NK-92 treated with Interleukin-12 subunit alpha and Interleukin-12 subunit beta, amount 100 ng/mL, for 24 hours (cell line): ENCODE data around the gene ITIH2.
"Not testable (repeated sequence)": the region's sequence is repeated elsewhere in the genome, so short reads cannot be mapped to it uniquely, and the experiment has no call there.

Experiments
- DNase-seq: peaks from one replicate; lab custom pipeline; 2025; lab: John Stamatoyannopoulos, UW

Gene ITIH2

DNA sequence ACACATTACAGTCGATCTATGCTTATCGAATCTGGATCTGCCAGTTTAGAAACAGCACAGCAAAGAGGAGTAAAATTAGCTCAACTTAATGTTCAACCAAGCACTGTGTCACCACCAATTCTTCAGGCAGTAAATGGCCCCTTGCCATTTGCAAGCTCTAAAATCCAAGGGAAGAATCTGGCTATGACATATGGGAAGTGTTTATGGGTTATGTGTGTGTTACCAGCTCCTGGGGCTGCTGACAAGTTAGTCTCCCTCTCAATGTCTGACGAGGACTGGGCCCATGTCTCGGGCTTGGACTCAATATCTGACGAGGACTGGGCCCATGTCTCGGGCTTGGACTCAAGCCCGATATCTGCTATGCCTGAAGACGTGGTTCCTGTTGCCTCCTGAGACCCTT, 5.7 kb upstream of the ITIH2 start:
- no peak for DNase-seq

DNA sequence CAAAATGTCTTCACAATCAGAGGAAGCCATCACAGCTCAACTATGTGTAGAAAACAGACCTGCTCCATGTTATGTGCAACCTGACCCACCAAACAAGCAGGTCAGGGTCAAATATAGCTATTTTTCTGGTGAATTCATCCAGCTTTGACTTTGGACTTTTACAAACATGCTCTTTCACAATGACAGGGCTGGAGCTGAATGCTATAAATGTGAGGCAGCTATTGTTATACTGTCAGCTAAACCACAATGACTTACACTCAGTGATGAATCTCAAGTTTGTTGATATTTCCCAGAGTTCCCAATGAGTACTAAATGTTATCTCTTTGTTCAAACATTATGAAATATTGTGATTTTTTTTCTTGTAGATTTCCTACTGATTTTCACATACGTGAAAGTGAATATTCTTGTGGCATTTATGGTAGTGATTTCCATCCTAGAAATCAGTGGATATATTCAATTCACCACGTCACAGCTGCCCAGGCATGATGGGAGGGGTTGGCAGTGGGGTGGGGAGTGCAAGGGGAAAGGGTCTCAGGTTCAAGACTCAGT, 2.5 kb upstream of the ITIH2 start:
- no peak for DNase-seq

DNA sequence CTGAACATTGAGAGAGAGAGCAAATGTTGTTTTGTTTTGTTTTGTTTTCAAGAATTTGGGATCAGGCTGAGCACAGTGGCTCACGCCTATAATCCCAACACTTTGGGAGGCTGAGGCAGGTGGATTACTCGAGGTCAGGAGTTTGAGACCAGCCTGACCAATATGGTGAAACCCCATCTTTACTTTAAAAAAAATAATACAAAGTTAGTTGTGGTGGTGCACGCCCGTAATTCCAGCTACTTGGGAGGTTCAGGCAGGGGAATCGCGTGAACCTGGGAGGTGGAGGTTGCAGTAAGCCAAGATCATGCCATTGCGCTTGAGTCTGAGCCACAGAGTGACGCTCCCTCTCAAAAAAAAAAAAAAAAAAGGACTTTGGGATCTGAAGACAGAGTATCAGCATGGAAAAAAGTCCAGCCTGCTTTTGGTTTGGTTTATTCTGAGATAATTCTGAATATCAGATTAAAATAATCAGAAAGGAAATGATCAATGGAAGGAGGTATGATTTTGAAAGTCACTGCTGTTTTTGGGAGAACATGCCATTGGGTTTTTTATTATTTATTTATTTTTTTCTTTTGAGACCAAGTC, 1.9 kb upstream of the ITIH2 start:
- no peak for DNase-seq

DNA sequence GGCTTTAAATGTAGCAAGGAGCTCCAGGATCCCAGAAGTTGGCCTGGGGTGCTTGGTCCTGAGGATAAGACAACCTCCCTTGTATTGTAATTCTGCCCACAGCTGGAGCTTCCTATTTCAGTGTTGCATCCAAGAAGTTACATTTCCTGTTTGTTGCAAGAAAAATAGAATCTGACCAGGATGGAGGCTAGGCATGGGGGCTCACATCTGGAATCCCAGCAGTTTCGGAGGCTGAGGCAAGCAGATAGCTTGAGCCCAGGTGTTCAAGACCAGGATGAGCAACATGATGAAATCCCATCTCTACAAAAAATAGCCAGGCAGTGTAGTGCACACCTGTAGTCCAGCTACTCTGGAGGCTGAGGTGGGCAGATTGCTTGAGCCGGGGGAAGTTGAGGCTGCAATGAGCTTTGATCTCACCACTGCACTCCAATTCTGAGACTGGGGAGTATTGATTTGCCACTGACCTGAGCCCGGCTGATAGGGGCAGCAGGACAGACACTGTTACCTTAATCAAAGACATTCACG, 766 bp upstream of the ITIH2 start:
- DNase-seq, result no peak

DNA sequence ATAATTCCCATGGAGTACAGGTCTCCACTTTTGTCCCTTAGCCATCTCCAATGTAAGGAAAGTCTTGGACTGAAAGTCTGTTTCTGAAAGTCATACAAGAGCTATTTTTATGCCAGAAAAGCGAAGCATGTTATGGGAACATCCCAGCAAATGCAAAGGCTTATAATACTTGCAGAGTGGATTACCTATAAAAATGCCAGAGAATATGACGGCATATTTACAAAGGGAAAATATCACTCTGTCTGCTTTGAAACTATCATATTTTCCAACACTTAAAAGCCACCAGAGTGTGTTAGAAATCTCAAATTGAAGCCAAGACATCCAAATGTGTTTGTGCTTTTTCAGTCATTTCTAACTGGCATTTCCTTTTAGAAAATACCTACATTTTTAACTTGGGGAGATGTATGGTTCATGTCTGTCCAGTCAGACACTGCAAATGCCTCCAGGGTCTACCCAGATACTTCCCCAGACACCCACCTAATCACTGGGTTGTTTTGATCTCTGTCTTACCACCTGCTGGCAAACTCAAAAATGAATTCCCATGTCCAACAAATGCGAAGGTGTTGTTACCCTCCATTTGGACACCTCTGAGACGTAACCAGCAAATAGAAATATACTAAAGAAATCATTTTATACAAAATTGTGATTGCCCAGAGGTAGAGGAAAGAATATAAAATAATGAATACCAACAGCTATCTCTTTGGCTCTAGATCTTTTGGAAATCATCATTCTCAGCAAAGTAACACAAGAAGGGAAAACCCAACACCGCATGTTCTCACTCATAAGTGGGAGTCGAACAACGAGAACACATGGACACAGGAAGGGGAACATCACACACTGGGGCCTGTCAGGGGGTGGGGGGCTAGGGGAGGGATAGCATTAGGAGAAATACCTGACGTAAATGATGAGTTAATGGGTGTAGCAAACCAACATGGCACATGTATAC, 1.2 kb downstream of the ITIH2 start:
- DNase-seq, result no peak

DNA sequence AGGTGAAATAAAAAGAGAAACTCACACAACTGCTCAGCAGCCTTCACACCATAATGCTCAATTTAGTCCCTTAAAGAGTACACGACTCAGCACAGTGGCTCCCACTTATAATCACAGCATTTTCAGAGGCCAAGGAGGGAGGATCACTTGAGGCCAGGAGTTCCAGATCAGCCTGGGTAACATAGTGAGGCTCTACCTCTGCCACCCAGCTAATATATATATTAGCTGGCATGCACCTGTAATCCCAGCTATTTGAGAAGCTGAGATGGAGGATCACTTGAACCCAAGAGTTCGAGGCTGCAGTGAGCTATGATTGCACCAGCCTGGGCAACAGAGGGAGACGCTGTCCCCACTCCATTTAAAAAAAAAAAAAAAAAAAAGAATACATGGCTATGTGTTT, 2.2 kb downstream of the ITIH2 start:
- no peak for DNase-seq

DNA sequence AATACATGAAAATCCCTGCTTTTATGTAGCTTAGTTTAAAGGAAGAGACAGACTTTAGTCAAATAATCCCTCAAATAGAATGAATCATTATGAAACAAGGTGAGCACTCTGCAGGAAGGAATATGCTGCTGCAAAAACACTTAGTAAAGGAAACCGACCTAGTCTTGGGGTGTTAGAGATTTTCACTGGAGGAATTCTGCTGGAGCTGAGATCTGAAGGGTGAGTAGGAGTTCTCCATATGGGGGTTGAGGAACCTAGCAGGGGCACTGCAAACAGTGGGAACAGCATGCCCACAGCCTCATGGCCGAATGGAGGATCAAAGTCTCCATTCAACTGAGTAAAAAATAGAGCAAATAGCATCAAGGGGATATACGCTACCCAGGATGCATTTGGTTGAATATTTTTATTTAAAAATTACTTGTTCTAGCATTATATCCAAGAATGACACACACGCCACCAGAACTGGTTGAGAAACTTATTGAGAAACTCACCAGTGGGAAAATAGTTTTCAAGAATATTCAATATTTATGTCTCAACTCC, 3.5 kb downstream of the ITIH2 start:
- DNase-seq, result no peak

DNA sequence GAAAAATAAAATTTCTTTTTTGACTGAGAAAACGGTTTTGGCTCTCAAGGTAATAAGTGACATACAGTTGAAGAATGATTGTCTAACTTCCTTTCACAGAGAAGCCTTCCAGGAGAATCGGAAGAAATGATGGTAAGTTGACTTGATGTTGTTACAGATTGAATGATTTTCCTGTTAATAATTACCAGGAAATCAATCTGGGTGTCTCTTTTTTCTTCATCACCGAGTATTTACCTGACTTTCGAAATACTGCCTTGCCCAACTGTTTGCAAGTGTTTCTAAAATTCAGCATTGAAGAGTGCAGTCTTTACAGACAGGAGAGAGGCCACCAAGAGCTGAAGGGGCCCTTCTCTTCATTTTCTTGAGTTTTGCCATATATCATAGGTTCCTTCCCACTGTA, 4.0 kb downstream of the ITIH2 start:
- DNase-seq, result no peak

DNA sequence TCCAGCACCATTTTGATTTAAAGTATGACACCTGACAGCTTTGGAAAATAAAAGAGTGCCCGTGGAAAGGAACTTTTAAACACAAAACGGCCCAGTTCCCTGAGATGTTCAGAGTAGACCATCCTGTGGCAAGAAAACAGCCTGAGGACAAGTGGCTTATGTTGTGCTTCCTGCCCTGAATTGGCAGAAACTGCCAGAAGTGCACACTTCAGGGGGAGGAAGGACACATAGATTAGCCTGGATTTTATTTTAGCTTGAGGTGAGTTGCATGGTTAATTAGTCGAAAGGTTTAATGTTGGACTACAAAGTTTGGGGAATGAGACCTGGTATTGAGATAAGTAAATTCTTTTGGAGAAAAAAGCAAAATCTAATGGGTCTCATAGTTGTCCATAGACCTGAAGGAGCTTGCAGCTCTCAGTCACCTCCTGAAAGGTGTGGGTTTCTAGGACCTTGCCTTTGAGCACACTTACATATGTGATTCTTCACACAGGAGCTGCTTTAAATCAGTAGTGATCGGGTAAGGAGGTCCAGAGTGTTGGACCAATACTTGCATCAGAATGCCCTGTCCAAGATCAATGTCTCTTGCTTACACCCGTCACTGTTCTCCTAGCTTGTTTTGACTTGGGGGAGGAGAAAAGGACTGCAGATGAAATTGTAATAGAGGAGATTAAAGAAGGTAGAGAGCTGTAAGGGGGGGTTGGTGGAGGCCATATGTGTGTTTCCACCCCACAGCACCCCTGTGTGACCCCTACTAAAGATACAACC, 4.9 kb downstream of the ITIH2 start:
- no peak for DNase-seq

DNA sequence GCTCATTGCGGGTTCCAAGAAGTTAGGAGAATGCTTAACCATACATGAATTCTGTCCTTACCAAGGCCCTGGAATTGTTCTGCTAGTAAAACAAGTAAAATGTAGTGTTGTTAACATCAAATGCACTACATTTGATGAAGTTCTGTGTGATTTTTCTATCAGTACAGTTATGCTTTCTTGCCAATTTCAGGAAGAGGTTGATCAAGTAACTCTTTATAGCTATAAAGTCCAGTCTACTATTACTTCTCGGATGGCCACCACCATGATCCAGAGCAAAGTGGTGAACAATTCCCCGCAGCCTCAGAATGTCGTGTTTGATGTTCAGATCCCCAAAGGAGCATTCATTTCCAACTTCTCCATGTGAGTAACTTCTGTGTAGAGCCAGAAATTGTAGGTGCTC, 5.7 kb downstream of the ITIH2 start:
- DNase-seq, result no peak

DNA sequence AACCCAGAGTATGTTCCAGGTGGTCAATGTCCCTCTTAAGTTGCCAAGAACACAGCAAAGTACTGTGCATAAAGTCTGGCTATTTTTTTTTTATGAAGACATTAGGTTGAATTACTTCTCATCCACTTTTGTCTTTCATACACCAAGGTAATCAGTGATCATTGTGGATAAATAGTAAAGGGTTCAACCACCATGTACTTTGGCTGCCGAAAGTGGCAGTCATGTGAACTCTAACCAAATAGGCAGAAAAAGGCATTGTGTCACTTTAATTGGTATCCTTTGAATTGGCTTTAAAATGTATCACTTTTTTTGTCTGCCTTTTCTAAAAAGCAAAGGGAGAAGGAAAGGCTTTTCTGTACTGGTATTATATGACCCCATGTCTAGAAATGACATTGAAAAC, 7.3 kb downstream of the ITIH2 start:
- no peak for DNase-seq

DNA sequence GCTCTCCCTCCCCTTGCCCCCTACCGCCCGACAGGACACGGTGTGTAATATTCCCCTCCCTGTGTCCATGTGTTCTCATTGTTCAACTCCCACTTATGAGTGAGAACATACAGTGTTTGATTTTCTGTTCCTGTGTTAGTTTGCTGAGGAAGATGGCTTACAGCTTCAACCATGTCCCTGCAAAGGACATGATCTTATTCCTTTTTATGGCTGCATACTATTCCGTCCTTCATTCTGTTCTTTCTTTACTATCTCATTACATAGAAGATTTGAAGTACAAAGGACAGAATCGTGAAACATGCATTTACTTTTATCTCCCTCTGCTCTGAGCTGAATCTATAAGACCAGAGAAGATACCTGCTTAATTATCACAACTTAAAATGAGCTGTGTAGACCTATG, 8.0 kb downstream of the ITIH2 start:
- DNase-seq, result not testable (repeated sequence)

DNA sequence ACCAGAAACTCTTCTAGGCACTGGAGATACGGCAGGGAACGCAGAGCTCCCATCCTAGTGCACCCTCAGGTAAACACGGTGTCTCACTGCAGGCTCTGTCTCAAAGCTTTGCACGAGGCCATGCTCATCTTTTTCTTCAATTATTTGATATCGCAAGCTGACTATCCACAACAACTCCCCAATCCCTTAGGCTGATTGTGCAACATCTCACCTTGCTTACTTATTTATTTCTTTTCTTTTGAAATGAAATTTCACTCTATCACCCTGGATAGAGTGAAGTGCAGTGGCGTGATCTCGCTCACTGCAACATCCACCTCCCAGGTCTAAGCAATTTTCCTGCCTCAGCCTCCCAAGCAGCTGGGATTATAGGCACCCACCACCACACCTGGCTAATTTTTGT, 12.4 kb downstream of the ITIH2 start:
- DNase-seq, result no peak

DNA sequence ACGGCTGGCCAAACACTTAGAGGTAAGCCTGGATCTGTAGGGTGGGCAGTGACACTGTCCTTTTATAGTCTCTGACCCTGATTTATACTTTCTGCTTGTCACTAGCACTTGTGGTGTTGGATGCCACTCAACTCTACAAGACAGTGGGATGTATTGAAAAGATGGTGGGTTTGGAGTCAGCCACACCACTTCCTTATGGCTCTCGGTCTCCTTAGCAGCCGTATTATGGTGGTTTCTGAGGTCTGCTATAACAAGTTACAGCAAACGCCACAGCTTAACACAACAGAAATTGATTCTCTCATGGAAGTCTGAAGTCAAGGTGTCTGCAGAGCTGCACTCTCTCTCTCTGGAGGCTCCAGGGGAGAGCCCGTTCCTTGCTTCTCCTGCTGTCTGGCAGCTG, 14.7 kb downstream of the ITIH2 start:
- no peak for DNase-seq

DNA sequence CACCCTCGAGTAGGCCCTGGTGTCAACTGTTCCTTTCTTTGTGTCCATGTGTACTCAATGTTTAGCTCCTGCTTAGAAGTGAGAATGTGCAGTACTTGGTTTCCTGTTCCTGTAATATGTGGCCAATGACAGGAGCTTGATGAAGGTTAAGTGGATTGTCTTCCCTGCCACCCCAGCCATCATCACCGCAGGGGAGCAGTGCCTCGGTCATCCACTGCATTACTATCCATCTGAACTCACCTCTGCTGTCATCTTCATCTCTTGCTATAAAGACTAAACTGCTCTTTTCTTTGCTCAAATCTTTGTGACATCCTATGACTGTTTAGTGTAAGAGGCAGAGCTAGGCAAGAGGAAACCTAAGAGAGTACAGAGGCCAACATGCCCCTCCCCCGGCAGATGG, 15.6 kb downstream of the ITIH2 start:
- no peak for DNase-seq

DNA sequence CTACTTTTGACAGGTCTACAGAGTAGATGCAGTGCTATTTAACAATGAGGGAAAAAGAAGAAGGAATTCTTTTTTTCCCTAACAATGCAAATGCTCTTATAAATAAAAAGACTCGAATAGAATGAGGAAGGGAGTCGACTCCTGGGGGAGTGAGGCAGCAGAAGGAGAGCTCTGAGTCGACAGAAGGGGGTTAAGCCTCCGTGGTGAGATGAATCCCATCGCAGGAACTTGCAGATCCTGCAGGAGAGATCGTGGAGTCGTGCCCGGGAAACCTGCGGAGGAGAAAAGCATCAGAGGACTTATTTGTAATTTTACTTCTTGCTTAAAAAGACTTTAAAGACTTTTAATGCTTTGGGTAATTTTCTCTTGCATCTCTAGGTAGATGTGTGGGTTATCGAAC, 17.4 kb downstream of the ITIH2 start:
- no peak for DNase-seq

DNA sequence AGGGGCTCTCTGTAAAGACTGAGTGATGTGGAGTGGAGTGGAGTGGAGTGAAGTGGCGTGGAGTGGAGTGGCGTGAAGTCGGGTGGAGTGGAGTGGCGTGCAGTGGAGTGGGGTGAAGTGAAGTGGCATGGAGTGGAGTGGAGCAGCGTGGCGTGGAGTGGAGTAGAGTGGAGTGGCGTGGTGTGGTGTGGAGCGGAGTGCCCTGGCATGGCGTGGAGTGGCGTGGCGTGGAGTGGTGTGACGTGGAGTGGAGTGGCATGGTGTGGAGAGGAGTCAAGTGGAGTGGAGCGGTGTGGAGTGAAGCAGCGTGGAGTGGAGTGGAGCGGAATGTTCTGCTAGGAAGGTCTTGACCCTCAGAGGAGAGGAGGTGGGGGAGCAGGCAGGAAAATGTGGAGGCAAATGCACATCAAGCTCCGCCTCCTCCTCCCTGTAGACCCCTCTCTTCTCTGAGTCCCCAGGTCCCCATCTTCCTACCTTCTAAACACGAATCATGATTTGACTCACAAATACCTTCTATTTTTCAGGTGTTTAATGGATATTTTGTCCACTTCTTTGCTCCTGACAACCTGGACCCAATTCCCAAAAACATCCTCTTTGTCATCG, 19.9 kb downstream of the ITIH2 start:
- DNase-seq, result no peak

DNA sequence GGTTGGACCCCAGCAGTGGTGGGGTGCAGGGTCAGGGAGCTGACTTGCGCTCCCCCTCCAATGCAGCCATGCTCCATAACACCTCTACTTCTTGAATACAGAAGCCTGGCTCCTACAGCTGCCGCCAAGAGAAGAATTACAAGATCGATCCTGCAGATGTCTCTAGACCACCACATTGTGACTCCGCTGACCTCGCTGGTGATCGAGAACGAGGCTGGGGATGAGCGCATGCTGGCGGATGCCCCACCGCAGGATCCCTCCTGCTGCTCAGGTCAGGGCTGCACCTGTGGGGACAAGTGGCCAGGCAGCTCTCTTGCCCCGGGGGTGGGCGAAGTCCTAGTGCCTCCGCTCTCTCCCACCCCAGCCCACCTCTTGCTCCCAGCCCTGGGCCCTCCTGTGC, 31.7 kb downstream of the ITIH2 start:
- no peak for DNase-seq

DNA sequence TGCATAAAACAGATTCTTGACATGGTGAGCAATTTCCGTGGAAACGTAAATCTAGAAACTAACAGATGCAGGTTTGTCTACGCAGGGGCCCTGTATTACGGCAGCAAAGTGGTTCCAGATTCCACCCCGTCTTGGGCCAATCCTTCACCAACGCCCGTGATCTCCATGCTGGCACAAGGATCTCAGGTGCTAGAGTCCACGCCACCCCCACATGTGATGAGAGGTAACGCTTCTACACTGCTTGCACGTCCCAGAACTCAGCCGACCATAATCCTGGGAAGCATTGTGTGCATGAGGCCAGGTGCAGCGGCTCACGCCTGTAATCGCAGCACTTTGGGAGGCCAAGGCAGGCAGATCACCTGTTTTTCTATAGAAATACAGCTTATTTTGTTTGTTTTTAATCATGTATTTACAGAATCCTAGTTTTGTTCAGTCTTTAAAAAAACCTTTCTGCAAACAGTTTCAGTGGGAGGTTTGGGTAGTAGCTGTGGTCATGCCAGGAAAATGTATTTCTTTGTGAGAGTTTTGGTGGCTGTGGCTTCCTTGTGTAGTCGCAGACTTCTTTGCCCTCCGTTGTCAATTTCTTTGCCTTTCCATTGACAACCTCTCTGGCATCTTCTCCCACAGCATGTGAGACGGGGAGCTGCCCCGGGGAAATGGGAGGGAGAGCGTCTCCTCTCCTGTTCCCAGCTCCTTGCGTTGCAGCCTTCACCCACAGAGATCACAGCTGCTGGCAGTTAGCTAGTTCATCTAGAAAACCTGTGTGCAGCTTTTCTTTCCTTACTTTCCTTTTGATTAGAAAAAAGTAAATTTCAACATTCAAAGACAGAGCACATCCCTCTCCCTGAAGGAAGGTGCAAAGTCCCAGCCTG, 35.7 kb downstream of the ITIH2 start:
- DNase-seq, result no peak

DNA sequence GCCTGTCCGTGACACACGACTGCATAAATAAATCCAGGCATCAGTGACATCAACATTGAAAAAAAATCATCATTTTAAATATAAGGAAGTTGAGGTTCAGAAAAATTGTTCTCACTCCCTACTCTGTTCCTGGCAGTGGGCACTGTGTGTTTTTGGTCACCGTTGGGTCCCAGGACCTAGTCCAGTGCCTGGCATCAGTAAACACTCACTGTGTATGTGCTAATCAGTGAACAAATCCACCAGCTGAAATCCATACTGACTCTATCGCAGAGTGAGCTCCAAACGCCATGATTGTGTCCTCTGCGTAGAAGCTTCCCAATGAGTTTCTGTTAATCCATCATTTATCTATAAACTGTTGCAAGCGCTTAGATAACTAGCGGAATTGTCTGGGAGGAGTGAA, 41.2 kb downstream of the ITIH2 start:
- no peak for DNase-seq

DNA sequence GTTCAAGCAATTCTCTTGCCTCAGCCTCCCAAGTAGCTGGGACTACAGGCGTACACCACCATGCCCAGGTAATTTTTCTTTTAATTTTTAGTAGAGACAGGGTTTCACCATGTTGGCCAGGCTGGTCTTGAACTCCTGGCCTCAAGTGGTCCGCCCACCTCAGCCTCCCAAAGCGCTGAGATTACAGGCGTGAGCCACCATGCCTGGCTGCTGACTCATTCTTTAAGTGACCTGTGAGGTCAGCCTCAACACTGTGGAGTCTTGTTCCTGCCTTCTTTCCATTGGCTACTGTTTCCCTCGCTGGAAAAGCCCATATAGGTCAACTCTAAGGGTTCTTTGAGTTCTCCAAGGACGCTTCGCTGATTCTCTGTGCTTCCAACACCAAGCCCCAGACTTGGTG, 45.5 kb downstream of the ITIH2 start:
- not testable (repeated sequence) for DNase-seq
